MCF 10A (cell line): ENCODE data around the gene TTI1. TPM values are rescaled to one million over a fixed set of nuclear protein-coding genes. Genes with fewer than 3 reads are reported as not detected.

ENCODE experiments used
- BruUV-seq: library from RNA; stranded (reverse); fragments of 400-500 nt; replicated peaks from 2 replicates; lab custom pipeline; 2021; lab: Mats Ljungman, UMichigan
- CTCF ChIA-PET: fragments of 300-600 bp; sonication (Branson Sonifier 250); formaldehyde crosslinking; extraction: SDS; loops from one replicate; lab custom pipeline; 2021; ENCODE audit warnings: antibody characterized with exemption, inconsistent platforms; lab: Yijun Ruan, JAX
- POLR2A ChIA-PET: fragments of 300-600, 350-650 bp; sonication (Branson Sonifier 250); formaldehyde crosslinking; extraction: SDS; loops from one replicate; lab custom pipeline; 2020; ENCODE audit warnings: antibody characterized with exemption, inconsistent platforms; lab: Yijun Ruan, JAX
- DNase-seq: peaks from one replicate; pipeline ENCODE4 v3.0.0-alpha.2; 2018; ENCODE audit not compliant: unreplicated experiment
- H3K27ac Mint-ChIP-seq: one replicate; pipeline ENCODE4 v1.8.0; 2022; ENCODE audit warnings: mild to moderate bottlenecking, low read depth, mixed read lengths; ENCODE audit not compliant: unreplicated experiment
- H3K27me3 Mint-ChIP-seq: one replicate; pipeline ENCODE4 v1.8.0; 2022; ENCODE audit warnings: mixed read lengths; ENCODE audit not compliant: insufficient read depth, unreplicated experiment
- H3K36me3 Mint-ChIP-seq: one replicate; pipeline ENCODE4 v1.8.0; 2022; ENCODE audit warnings: mild to moderate bottlenecking, moderate library complexity, mixed read lengths; ENCODE audit not compliant: insufficient read depth, unreplicated experiment
- H3K4me1 Mint-ChIP-seq: one replicate; pipeline ENCODE4 v1.8.0; 2022; ENCODE audit warnings: mixed read lengths; ENCODE audit not compliant: insufficient read depth, unreplicated experiment
- H3K4me3 Mint-ChIP-seq: one replicate; pipeline ENCODE4 v1.8.0; 2022; ENCODE audit warnings: mild to moderate bottlenecking, moderate library complexity, mixed read lengths; ENCODE audit not compliant: unreplicated experiment
- H3K9me3 Mint-ChIP-seq: one replicate; pipeline ENCODE4 v1.8.0; 2022; ENCODE audit warnings: mixed read lengths; ENCODE audit not compliant: unreplicated experiment
- CTCF ChIP-seq: fragments of 200-600 bp; IDR thresholded peaks from one replicate; pipeline ENCODE4 v1.8.0; 2022; ENCODE audit warnings: antibody characterized with exemption, mild to moderate bottlenecking; ENCODE audit not compliant: unreplicated experiment
- intact Hi-C: fragments of 100-400 bp; cut with micrococcal nuclease; formaldehyde crosslinking; loops from 2 replicates; pipeline ENCODE4 v1.14.1; 2022
- total RNA-seq: library from RNA; stranded (reverse); gene quantifications from 2 replicates; pipeline ENCODE4 v1.2.3, GENCODE V29; 2022

The TTI1 gene
- total RNA-seq, 1 experiment from 2014 or later = 17.1 TPM

DNA sequence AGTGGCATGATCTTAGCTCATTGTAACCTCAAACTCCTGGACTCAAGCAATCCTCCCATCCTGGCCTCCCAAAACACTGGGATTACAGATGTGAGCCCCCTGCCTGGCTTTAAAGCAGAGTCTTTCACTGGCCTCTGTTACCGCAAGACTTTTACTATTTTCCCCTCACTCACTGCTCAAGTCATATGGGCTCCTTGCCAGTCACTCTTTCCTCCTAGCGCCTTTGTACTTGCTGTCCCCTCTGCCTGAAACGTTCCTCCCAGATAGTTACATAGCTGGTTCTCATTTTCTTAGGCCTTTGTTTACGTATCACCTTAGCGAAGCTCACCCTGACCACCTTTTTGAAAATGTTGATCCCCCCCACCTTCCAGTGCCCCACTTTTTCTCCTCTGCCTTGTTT is 29.6 kb upstream of the TTI1 start:
- Mint-ChIP-seq H3K9me3 (no peaks in the 10 kb centered on the region), H3K27ac (no peak overlapping the region), H3K4me3 (no peak overlapping the region), H3K4me1 (no peaks in the 10 kb centered on the region), H3K27me3 (no peaks in the 10 kb centered on the region), H3K36me3 (peaks cover 24% of the 10 kb centered on the region)
- ChIA-PET POLR2A (interaction anchor here (0.7 to 1.7 kb wide), 2 partner anchors 81 to 279 kb away, joined by 3 read pairs; no protein-coding TSS in a partner anchor), CTCF (interaction anchor here (0.6 to 31.0 kb wide), 5 partner anchors 15 to 499 kb away, joined by 3 to 782 read pairs (median 3); partner anchors contain the start of gene TGM2)
- no peak for DNase-seq
- no peak for TF ChIP-seq CTCF
- intact Hi-C loops = no loop called here
- BruUV-seq = no TSS peak

GRCh38 chr20:38061109-38061508 is 27.9 kb upstream of the TTI1 start:
- peaks cover 6% of the 10 kb centered on the region for H3K36me3 Mint-ChIP-seq
- CTCF ChIA-PET = interaction anchor here (0.5 to 31.0 kb wide), 13 partner anchors 9 to 497 kb away, joined by 3 to 782 read pairs (median 3); partner anchors contain the start of gene RALGAPB
- intact Hi-C loops = no loop called here

DNA sequence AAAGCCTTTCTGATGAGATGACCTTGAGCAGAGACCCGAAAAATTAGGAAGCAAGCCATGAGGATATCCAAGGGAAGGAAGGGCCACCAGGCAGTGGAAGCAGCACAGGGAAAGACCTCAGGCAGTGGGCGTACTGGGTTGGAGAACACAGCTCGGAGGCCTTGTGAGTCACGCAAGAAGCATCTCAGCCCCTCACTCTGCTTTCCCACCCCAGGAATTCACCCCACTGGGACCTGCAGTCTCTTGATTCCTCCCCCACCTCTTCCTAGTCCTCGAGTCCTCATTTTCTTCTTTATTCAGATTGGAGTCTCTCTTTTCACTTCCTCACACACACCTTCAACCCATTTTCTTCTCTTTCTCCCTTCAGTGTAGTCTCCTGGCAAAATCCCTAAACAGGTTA is 27.3 kb upstream of the TTI1 start:
- intact Hi-C loops = no loop called here
- ChIA-PET CTCF (interaction anchor here (0.5 to 31.0 kb wide), 10 partner anchors 9 to 496 kb away, joined by 3 to 782 read pairs (median 3); no protein-coding TSS in a partner anchor), POLR2A (interaction anchor here (0.7 kb wide), 3 partner anchors 106 to 162 kb away, joined by 3 to 5 read pairs (median 3); no protein-coding TSS in a partner anchor)
- Mint-ChIP-seq H3K36me3 (peaks cover under 1% of the 10 kb centered on the region), H3K4me1 (peaks cover 1% of the 10 kb centered on the region), H3K9me3 (no peaks in the 10 kb centered on the region), H3K4me3 (no peak overlapping the region), H3K27ac (no peak overlapping the region), H3K27me3 (no peaks in the 10 kb centered on the region)
- TF ChIP-seq CTCF = no peak
- no peak for DNase-seq
- BruUV-seq = no TSS peak

More at GRCh38 chr20:38061109-38061508, 27.9 kb upstream of the TTI1 start:
- no peaks in the 10 kb centered on the region for H3K4me1 Mint-ChIP-seq
- no TSS peak for BruUV-seq
- no peaks in the 10 kb centered on the region for H3K27me3 Mint-ChIP-seq
- DNase-seq = no peak
- no peak overlapping the region for H3K4me3 Mint-ChIP-seq
- H3K9me3 Mint-ChIP-seq = no peaks in the 10 kb centered on the region
- no peak overlapping the region for H3K27ac Mint-ChIP-seq
- POLR2A ChIA-PET = interaction anchor here (0.7 to 1.7 kb wide), 4 partner anchors 83 to 161 kb away, joined by 3 to 5 read pairs (median 3); no protein-coding TSS in a partner anchor
- no peak for TF ChIP-seq CTCF

DNA sequence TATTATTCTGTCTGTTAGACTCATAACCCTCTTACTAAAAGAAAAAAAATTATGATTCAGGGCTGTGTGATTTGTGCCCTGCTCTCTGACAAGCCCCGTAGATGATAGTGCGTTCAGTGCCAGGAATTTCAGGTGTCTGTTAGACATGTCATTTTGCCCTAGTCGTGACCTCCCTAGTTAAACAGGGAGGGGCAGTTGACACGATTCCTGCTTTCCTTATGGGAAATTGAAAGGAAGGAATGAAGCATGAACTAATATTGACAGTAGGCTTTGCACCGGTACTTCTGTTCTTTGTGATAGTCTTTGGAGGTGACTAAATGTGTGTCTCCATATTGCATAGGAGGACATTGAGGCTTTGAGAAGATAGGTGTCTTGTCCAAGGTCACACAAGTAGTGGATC is 26.6 kb upstream of the TTI1 start:
- POLR2A ChIA-PET = no interaction called here
- intact Hi-C loops = loop anchor here (5.0 kb wide), 1 partner anchor 493 kb away; no protein-coding TSS in a partner anchor

More for the DNA sequence above, 26.6 kb upstream of the TTI1 start:
- BruUV-seq = no TSS peak
- Mint-ChIP-seq H3K4me1 (peaks cover 6% of the 10 kb centered on the region), H3K27ac (no peak overlapping the region), H3K27me3 (no peaks in the 10 kb centered on the region), H3K9me3 (no peaks in the 10 kb centered on the region), H3K36me3 (no peaks in the 10 kb centered on the region), H3K4me3 (no peak overlapping the region)
- DNase-seq = no peak
- no peak for TF ChIP-seq CTCF
- CTCF ChIA-PET = interaction anchor here (0.9 to 31.0 kb wide), 5 partner anchors 8 to 163 kb away, joined by 3 to 782 read pairs (median 11); partner anchors contain the start of genes RPRD1B and TTI1
